Measurements from ENCODE around the gene THOC6. TPM values are rescaled to one million over a fixed set of nuclear protein-coding genes. Genes with fewer than 3 reads are reported as not detected.

Gene THOC6
- total and polyA plus RNA-seq, 9 of the 15 experiments (the other 6 are each of a cell fraction or from before 2014, with no cell fraction given): 2.5 to 65.4 (median 42.3) TPM

DNA sequence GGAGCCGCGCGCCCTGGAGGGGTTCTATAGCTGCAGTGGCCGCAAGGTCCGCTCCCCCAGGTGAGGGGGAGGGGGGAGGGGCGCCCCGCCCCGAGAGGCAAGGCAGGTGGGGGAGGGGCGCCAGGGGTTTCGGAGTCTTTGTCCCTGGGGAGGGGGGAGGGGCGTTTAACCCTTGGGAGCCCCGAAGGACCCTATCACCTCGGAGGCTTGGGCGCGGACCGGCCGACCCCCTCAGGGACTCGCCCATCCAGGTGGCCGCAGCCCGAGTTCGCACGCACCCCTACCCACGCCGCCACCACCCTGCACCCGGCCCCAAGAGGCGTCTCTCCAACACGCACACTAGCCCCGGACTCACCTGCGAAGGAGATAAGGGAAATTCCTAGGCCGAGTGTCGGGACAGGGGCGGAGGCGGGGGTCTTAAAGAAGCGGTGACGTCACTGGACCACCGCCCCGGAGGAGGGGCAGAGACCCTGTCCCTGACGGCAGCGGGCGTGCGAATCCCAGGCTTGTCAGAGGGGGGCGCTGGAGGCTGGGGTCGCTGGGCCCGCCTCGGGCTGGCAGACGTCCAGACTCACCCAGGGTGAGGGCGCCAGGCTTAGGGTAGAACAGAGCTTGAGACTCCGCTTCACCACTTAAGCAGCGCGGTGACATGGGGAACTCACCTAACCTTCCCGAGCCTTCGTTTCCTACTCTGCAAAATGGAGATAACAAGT lies 5.9 kb upstream of the THOC6 start, which contains the start of gene CLDN6 (continued):
- TF ChIP-seq, protein P1, sequence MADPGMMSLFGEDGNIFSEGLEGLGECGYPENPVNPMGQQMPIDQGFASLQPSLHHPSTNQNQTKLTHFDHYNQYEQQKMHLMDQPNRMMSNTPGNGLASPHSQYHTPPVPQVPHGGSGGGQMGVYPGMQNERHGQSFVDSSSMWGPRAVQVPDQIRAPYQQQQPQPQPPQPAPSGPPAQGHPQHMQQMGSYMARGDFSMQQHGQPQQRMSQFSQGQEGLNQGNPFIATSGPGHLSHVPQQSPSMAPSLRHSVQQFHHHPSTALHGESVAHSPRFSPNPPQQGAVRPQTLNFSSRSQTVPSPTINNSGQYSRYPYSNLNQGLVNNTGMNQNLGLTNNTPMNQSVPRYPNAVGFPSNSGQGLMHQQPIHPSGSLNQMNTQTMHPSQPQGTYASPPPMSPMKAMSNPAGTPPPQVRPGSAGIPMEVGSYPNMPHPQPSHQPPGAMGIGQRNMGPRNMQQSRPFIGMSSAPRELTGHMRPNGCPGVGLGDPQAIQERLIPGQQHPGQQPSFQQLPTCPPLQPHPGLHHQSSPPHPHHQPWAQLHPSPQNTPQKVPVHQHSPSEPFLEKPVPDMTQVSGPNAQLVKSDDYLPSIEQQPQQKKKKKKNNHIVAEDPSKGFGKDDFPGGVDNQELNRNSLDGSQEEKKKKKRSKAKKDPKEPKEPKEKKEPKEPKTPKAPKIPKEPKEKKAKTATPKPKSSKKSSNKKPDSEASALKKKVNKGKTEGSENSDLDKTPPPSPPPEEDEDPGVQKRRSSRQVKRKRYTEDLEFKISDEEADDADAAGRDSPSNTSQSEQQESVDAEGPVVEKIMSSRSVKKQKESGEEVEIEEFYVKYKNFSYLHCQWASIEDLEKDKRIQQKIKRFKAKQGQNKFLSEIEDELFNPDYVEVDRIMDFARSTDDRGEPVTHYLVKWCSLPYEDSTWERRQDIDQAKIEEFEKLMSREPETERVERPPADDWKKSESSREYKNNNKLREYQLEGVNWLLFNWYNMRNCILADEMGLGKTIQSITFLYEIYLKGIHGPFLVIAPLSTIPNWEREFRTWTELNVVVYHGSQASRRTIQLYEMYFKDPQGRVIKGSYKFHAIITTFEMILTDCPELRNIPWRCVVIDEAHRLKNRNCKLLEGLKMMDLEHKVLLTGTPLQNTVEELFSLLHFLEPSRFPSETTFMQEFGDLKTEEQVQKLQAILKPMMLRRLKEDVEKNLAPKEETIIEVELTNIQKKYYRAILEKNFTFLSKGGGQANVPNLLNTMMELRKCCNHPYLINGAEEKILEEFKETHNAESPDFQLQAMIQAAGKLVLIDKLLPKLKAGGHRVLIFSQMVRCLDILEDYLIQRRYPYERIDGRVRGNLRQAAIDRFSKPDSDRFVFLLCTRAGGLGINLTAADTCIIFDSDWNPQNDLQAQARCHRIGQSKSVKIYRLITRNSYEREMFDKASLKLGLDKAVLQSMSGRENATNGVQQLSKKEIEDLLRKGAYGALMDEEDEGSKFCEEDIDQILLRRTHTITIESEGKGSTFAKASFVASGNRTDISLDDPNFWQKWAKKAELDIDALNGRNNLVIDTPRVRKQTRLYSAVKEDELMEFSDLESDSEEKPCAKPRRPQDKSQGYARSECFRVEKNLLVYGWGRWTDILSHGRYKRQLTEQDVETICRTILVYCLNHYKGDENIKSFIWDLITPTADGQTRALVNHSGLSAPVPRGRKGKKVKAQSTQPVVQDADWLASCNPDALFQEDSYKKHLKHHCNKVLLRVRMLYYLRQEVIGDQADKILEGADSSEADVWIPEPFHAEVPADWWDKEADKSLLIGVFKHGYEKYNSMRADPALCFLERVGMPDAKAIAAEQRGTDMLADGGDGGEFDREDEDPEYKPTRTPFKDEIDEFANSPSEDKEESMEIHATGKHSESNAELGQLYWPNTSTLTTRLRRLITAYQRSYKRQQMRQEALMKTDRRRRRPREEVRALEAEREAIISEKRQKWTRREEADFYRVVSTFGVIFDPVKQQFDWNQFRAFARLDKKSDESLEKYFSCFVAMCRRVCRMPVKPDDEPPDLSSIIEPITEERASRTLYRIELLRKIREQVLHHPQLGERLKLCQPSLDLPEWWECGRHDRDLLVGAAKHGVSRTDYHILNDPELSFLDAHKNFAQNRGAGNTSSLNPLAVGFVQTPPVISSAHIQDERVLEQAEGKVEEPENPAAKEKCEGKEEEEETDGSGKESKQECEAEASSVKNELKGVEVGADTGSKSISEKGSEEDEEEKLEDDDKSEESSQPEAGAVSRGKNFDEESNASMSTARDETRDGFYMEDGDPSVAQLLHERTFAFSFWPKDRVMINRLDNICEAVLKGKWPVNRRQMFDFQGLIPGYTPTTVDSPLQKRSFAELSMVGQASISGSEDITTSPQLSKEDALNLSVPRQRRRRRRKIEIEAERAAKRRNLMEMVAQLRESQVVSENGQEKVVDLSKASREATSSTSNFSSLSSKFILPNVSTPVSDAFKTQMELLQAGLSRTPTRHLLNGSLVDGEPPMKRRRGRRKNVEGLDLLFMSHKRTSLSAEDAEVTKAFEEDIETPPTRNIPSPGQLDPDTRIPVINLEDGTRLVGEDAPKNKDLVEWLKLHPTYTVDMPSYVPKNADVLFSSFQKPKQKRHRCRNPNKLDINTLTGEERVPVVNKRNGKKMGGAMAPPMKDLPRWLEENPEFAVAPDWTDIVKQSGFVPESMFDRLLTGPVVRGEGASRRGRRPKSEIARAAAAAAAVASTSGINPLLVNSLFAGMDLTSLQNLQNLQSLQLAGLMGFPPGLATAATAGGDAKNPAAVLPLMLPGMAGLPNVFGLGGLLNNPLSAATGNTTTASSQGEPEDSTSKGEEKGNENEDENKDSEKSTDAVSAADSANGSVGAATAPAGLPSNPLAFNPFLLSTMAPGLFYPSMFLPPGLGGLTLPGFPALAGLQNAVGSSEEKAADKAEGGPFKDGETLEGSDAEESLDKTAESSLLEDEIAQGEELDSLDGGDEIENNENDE (IDR thresholded peaks at IDR 0.05; ENCODE audit: low read depth, low read length): no peak
- TF ChIP-seq, protein P2, sequence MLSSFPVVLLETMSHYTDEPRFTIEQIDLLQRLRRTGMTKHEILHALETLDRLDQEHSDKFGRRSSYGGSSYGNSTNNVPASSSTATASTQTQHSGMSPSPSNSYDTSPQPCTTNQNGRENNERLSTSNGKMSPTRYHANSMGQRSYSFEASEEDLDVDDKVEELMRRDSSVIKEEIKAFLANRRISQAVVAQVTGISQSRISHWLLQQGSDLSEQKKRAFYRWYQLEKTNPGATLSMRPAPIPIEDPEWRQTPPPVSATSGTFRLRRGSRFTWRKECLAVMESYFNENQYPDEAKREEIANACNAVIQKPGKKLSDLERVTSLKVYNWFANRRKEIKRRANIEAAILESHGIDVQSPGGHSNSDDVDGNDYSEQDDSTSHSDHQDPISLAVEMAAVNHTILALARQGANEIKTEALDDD (IDR thresholded peaks at IDR 0.05): no peak
- TF ChIP-seq GTF2E2 (tag; IDR thresholded peaks at IDR 0.05) (no peak), HNRNPUL1 (IDR thresholded peaks at IDR 0.05; ENCODE audit: low read length) (no peak), POLR2AphosphoS5 (IDR thresholded peaks at IDR 0.05; ENCODE audit: control insufficient read depth, insufficient read depth, low read depth, low read length) (no peak), ZNF717 (CRISPR knock-in tag; IDR thresholded peaks at IDR 0.05) (no peak), DPF2 (IDR thresholded peaks at IDR 0.05) (no peak), NUFIP1 (IDR thresholded peaks at IDR 0.05; ENCODE audit: partially characterized antibody) (no peak), ZNF785 (CRISPR knock-in tag; IDR thresholded peaks at IDR 0.05) (no peak), MEF2D (tag; conservative IDR thresholded peaks at IDR 0.05; ENCODE audit: low read depth) (no peak), FOXP1 (CRISPR knock-in tag; IDR thresholded peaks at IDR 0.05) (no peak), ZNF445 (CRISPR knock-in tag; IDR thresholded peaks at IDR 0.05; ENCODE audit: low read depth) (no peak), SETDB1 (IDR thresholded peaks at IDR 0.05; ENCODE audit: low read length) (no peak)
- TF ChIP-seq, protein P3, sequence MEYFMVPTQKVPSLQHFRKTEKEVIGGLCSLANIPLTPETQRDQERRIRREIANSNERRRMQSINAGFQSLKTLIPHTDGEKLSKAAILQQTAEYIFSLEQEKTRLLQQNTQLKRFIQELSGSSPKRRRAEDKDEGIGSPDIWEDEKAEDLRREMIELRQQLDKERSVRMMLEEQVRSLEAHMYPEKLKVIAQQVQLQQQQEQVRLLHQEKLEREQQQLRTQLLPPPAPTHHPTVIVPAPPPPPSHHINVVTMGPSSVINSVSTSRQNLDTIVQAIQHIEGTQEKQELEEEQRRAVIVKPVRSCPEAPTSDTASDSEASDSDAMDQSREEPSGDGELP (CRISPR knock-in tag; IDR thresholded peaks at IDR 0.05; ENCODE audit: borderline replicate concordance): no peak; the same call in 1 of the 2 replicates

Measured in K562 (cell line).